CD4-positive, alpha-beta T cell treated with Interleukin-10 for 1 hour (primary cell): ENCODE results near the gene WDR6.
"Not testable (repeated sequence)": the region's sequence is repeated elsewhere in the genome, so short reads cannot be mapped to it uniquely, and the experiment has no call there.

ENCODE experiments used
- DNase-seq: peaks from one replicate; pipeline ENCODE4 v3.0.0-alpha.2; 2020

WDR6 gene

GRCh38 chr3:48990636-48991469 lies 16.3 kb upstream of the WDR6 start:
- peak; percentile 45 for DNase-seq

GRCh38 chr3:48991851-48992545 lies 15.2 kb upstream of the WDR6 start:
- no peak for DNase-seq

GRCh38 chr3:48993834-48994233 lies 13.4 kb upstream of the WDR6 start:
- DNase-seq, result no peak

GRCh38 chr3:48996640-48997039 lies 10.6 kb upstream of the WDR6 start:
- DNase-seq, result no peak

GRCh38 chr3:48997102-48997635 lies 10.0 kb upstream of the WDR6 start:
- DNase-seq, result no peak

- DNase-seq, result no peak
Measured at GRCh38 chr3:48997714-48998637, 9.2 kb upstream of the WDR6 start.

GRCh38 chr3:48999085-48999858 lies 7.9 kb upstream of the WDR6 start:
- no peak for DNase-seq

GRCh38 chr3:49001155-49001554 lies 6.0 kb upstream of the WDR6 start:
- no peak for DNase-seq

GRCh38 chr3:49004352-49005302 lies 2.6 kb upstream of the WDR6 start:
- no peak for DNase-seq

GRCh38 chr3:49005303-49005680 lies 1.9 kb upstream of the WDR6 start:
- DNase-seq, result no peak

- DNase-seq, result no peak
Measured at GRCh38 chr3:49005998-49006397, 1.2 kb upstream of the WDR6 start.

GRCh38 chr3:49006408-49007067 lies 653 bp upstream of the WDR6 start:
- DNase-seq, result no peak

- peak; percentile 93 for DNase-seq
Measured at GRCh38 chr3:49007771-49008528, 759 bp downstream of the WDR6 start.

- not testable (repeated sequence) for DNase-seq
Measured at GRCh38 chr3:49008627-49009026, 1.4 kb downstream of the WDR6 start.

- DNase-seq, result no peak
Measured at GRCh38 chr3:49009396-49009795, 2.2 kb downstream of the WDR6 start.

GRCh38 chr3:49012441-49013017 lies 5.3 kb downstream of the WDR6 start:
- no peak for DNase-seq

- DNase-seq, result no peak
Measured at GRCh38 chr3:49013113-49013737, 6.0 kb downstream of the WDR6 start.

GRCh38 chr3:49013738-49014660 lies 6.8 kb downstream of the WDR6 start:
- DNase-seq, result peak; percentile 66
